ENCODE results near the gene LGALS4. TPM values are rescaled to one million over a fixed set of nuclear protein-coding genes. Genes with fewer than 3 reads are reported as not detected.
"Not testable (repeated sequence)": the region's sequence is repeated elsewhere in the genome, so short reads cannot be mapped to it uniquely, and the experiment has no call there.

The LGALS4 gene
- total RNA-seq = 2.7 and 4.5 TPM in 2 replicates

DNA sequence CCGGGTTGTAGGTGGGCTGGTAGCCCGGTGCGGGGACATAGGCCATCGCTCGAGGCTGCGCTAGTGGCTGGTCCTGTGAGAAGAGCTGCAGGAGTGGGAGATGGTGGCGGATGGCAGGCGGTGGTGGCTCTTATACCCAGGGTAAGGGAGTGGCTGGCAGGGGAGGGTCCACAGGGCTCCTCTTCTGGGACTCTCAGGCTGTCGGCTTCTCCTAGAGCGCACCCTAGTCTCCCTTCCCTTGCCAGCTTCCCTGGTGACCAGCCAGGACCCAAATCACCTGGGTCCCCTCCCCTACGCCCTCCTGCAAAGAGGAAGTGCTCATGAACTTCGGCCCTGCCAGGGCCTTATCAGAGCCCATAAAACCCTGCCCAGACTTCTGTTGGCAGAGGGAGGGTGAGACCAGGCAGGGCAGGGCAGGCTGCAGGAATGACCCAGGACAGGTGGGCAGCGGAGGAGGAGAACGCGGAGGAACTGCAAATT, at the start of gene LGALS4:
Gene LGALS4 (minus strand): TSS at position 105 of the 480 bp plus-strand sequence. CDS start 59 bp downstream, at position 46.
- Mint-ChIP-seq H3K27me3 (no peaks in the 10 kb centered on the region), H3K27ac (peak within 1 kb of the TSS; percentile 2), H3K4me1 (no peaks in the 10 kb centered on the region), H3K36me3 (ENCODE audit: low read depth) (peaks cover 38% of the 10 kb centered on the region), H3K9me3 (no peaks in the 10 kb centered on the region), H3K4me3 (no peak within 1 kb of the TSS)
- no peak for ATAC-seq (ENCODE audit: low read depth)
- POLR2A ChIA-PET = no interaction called here
- no peak for DNase-seq
- intact Hi-C loops (cut with micrococcal nuclease) = no loop called here
- CTCF ChIA-PET = no interaction called here
- TF ChIP-seq CTCF (IDR thresholded peaks at IDR 0.05) = no peak

DNA sequence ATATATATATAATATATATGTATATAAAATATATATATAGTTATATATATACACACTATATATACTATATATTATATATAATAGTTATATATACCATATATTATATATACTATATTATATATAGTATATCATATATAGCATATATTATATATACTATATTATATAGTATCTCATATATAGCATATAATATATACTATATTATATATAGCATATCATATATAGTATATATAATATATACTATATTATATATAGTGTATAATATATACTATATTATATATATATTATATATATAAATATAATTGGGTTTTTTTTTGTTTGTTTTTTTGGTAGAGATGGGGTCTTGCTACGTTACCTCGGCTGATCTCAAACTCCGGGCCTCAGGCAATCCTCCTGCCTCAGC, 48.6 kb upstream of the LGALS4 start:
- ChIA-PET POLR2A (interaction anchor here (0.7 to 9.3 kb wide), 10 partner anchors 9 to 1266 kb away, joined by 3 to 463 read pairs (median 5); partner anchors contain the start of genes ECH1, EIF3K, FAM98C and HNRNPL), CTCF (interaction anchor here (1.3 kb wide), 1 partner anchor 8 kb away, joined by 16 read pairs; no protein-coding TSS in a partner anchor)
- Mint-ChIP-seq H3K36me3 (ENCODE audit: low read depth) (peaks cover 4% of the 10 kb centered on the region), H3K27ac (peak overlapping the region; percentile 41), H3K4me3 (no peak overlapping the region), H3K9me3 (no peaks in the 10 kb centered on the region), H3K4me1 (peaks cover 82% of the 10 kb centered on the region), H3K27me3 (no peaks in the 10 kb centered on the region)
- intact Hi-C loops (cut with micrococcal nuclease) = loop anchor here (10.0 kb wide), 1 partner anchor 307 kb away; no protein-coding TSS in a partner anchor
- ATAC-seq (ENCODE audit: low read depth) (no peak), DNase-seq (no peak)
- TF ChIP-seq CTCF (IDR thresholded peaks at IDR 0.05) = no peak

DNA sequence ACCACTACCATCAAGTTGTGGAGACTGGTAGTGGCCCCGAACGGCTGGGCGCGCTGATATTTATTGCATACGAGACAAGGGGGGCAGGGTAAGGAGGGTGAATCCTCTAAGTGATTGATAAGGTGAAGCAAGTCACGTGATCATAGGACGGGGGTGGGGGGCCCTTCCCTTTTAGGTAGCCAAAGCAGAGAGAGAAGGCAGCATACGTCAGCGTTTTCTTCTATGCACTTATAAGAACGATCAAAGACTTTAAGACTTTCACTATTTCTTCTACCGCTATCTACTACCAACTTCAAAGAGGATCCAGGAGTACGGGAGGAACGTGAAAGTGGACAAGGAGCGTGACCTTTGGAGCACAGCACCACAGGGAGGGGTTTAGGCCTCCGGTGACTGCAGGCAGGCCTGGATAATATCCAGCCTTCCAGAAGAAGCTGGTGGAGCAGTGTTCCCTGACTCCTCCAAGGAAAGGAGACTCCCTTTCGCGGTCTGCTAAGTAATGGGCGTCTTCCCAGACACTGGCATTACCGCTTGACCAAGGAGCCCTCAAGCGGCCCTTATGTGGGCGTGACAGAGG, 47.0 kb upstream of the LGALS4 start:
- H3K36me3 Mint-ChIP-seq (ENCODE audit: low read depth); ATAC-seq (ENCODE audit: low read depth); H3K27me3 Mint-ChIP-seq; H3K9me3 Mint-ChIP-seq; DNase-seq: not testable (repeated sequence)
- ChIA-PET POLR2A (interaction anchor here (1.4 to 9.3 kb wide), 3 partner anchors 10 to 28 kb away, joined by 9 to 463 read pairs (median 69); partner anchors contain the start of genes ECH1, HNRNPL and RINL), CTCF (interaction anchor here (0.9 to 1.6 kb wide), 3 partner anchors 9 to 71 kb away, joined by 3 read pairs; partner anchors contain the start of genes MRPS12 and SARS2)
- H3K4me1 Mint-ChIP-seq = peaks cover 71% of the 10 kb centered on the region
- H3K4me3 Mint-ChIP-seq = peak overlapping the region; percentile 2
- peak overlapping the region; percentile 32 for H3K27ac Mint-ChIP-seq
- intact Hi-C loops (cut with micrococcal nuclease) = loop anchor here (10.0 kb wide), 1 partner anchor 305 kb away; no protein-coding TSS in a partner anchor

DNA sequence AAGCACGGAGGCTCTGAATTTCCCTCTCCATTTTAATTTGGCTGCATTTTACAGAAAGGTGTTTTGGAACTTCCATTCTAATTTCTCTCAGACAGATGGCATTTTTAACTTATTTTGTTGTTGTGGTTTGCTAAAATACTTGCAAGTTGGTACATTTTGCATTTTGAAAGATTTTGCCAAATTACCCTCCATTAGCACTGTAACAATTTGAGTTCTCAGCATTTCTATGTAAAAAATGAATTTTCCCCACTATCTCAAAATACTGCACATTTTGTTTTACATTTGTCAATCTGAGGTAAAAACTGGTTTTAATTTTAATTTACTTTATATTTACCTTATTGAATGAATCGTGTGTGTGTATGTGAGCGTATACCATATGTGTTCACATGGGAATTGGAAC, 44.1 kb upstream of the LGALS4 start:
- intact Hi-C loops (cut with micrococcal nuclease) = no loop called here
- CTCF ChIA-PET = interaction anchor here (1.2 to 2.7 kb wide), 2 partner anchors 13 to 31 kb away, joined by 3 to 11 read pairs; no protein-coding TSS in a partner anchor
- TF ChIP-seq CTCF (IDR thresholded peaks at IDR 0.05) = no peak
- DNase-seq = no peak
- Mint-ChIP-seq H3K4me1 (peaks cover 60% of the 10 kb centered on the region), H3K4me3 (peak overlapping the region; percentile 78), H3K36me3 (ENCODE audit: low read depth) (peaks cover 3% of the 10 kb centered on the region), H3K27ac (peak overlapping the region; percentile 88), H3K27me3 (no peaks in the 10 kb centered on the region), H3K9me3 (no peaks in the 10 kb centered on the region)
- POLR2A ChIA-PET = interaction anchor here (0.6 to 3.0 kb wide), 11 partner anchors 8 to 1920 kb away, joined by 3 to 27 read pairs (median 5); partner anchors contain the start of genes ACTN4, ECH1, EID2B and HNRNPL
- no peak for ATAC-seq (ENCODE audit: low read depth)

DNA sequence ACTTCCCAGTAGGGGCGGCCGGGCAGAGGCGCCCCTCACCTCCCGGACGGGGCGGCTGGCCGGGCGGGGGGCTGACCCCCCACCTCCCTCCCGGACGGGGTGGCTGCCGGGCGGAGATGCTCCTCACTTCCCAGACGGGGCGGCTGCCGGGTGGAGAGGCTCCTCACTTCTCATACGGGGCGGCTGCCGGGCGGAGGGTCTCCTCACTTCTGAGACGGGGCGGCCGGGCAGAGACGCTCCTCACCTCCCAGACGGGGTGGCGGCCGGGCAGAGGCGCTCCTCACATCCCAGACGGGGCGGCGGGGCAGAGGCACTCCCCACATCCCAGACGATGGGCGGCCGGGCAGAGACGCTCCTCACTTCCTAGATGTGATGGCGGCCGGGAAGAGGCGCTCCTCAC, 43.0 kb upstream of the LGALS4 start:
- H3K4me1 Mint-ChIP-seq = peaks cover 63% of the 10 kb centered on the region
- POLR2A ChIA-PET; DNase-seq; H3K27ac Mint-ChIP-seq; ATAC-seq (ENCODE audit: low read depth); CTCF ChIA-PET; H3K9me3 Mint-ChIP-seq; H3K36me3 Mint-ChIP-seq (ENCODE audit: low read depth); intact Hi-C loops (cut with micrococcal nuclease); H3K27me3 Mint-ChIP-seq; H3K4me3 Mint-ChIP-seq: not testable (repeated sequence)

DNA sequence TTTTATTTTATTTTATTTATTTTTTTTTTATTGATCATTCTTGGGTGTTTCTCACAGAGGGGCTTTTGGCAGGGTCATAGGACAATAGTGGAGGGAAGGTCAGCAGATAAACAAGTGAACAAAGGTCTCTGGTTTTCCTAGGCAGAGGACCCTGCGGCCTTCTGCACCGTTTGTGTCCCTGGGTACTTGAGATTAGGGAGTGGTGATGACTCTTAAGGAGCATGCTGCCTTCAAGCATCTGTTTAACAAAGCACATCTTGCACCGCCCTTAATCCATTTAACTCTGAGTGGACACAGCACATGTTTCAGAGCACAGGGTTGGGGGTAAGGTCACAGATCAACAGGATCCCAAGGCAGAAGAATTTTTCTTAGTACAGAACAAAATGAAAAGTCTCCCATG, 42.2 kb upstream of the LGALS4 start:
- H3K27ac Mint-ChIP-seq; DNase-seq; H3K36me3 Mint-ChIP-seq (ENCODE audit: low read depth); H3K27me3 Mint-ChIP-seq; CTCF ChIA-PET; H3K4me3 Mint-ChIP-seq; ATAC-seq (ENCODE audit: low read depth); H3K9me3 Mint-ChIP-seq: not testable (repeated sequence)
- POLR2A ChIA-PET = interaction anchor here (9.5 kb wide), 1 partner anchor 9 kb away, joined by 463 read pairs; no protein-coding TSS in a partner anchor
- intact Hi-C loops (cut with micrococcal nuclease) = loop anchor here (5.0 kb wide), 2 partner anchors 552 to 977 kb away; partner anchors contain the start of genes DYRK1B and ZFP36
- peaks cover 63% of the 10 kb centered on the region for H3K4me1 Mint-ChIP-seq
